GM10847 (cell line): ENCODE measurements around the gene PTPN18.

Experiments used
- POLR2A ChIP-seq: IDR thresholded peaks from 2 replicates; pipeline ENCODE4 v1.6.1; 2011; ENCODE audit not compliant: insufficient read length; ENCODE audit errors: extremely low read depth

PTPN18 gene

DNA sequence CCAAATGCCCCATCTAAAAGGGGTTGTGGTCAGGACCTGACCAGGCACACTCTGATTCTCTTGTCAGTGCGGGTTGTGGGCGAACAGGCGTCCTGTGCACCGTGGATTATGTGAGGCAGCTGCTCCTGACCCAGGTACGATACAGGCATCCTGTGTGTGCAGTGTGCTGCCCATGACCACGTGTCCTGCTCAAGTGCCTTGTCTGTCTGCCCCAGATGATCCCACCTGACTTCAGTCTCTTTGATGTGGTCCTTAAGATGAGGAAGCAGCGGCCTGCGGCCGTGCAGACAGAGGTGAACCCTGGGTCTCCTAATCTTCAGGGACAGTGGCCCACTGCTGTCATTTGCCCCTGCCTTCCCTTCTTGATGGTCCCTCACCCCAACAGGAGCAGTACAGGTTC lies 14.6 kb downstream of the PTPN18 start:
- no peak for TF ChIP-seq POLR2A

DNA sequence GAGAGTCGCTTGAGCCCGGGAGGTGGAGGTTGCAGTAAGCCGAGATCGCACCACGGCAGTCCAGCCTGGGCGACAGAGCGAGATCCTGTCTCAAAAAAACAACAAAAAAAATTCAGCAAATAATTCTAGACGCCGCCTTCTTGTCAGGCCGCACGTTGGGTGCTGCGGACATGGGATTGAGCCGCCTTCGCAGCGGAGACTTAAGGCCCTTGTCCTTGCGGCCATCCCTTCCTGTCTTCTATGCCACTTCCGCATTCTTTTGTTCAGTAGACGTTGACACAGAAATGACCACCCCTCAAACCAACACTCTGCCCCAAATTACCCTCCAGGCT lies 15.8 kb downstream of the PTPN18 start:
- TF ChIP-seq POLR2A: no peak

DNA sequence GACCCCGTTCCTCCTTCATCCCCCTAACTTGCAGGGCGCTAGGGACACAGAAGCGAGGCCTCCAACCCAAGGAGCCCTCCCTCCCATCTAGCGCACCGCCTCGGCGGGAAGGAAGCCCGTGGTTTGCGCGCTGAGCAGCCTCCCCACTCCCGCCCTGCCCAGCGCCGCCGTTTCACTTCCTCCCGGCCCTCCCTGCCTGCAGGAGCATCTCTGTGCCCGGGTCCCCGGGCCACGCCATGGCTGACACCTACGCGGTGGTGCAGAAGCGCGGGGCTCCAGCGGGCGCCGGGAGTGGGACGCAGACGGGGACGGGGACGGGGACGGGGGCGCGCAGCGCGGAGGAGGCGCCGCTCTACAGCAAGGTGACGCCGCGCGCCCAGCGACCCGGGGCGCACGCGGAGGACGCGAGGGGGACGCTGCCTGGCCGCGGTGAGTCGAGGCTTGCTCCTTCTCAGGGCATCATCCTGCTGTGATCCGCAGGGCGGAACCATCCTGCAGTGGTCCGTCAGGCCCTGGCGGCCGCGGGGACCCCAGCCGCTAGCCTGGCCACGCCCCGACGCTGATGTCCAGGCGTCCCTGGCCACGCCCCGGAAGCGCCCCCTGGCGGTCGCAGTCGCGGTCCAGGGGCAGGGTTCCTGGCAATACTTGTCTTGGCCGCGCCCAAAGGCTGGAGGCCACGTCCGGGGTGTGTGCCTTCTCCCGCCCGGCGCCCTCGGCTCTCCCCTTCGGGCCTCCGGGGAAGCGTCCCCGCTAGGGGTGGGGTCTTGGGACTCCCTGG lies 16.4 kb downstream of the PTPN18 start:
- TF ChIP-seq POLR2A: peak; percentile 81

DNA sequence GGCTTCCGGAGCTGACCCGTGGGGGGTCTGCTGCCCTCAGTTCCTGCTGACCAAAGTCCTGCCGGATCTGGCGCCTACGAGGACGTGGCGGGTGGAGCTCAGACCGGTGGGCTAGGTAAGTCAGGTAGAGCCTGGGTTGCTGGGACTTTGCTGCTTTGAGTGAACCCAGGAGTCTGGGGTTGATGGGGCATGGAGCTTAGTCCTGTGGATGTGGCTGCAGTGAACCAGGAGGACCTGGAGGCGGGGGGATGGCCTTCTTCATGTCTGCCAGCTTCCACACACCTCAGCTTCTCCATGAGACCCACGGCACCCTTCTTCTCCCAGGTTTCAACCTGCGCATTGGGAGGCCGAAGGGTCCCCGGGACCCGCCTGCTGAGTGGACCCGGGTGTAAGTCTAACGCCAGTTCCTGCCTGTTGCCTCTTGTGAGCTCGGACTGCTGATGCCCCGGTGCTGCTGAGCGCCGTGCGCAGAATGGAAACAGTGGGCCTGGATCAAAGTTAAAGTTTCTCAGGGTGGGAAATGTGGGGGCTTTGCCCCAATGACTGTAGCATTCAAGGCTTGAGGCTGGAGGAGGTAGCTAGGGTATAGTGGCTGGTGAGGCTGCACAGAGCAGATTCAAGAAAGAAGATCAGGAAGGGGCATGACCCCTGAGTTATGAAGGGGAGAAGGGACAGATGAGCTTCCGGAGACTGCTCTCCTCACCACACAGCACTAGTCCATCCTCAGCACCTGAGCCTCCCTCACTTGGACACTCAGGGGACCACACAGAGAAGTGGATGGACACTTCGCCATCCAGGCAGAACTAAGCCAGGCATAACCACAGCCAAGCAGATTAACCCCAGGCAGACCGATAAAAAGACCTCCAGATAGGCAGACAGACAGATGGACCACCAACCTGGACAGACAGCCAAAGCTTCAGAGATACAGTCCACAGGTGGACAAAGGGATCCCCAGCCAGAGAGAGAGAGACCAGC lies 17.3 kb downstream of the PTPN18 start:
- TF ChIP-seq POLR2A: no peak

DNA sequence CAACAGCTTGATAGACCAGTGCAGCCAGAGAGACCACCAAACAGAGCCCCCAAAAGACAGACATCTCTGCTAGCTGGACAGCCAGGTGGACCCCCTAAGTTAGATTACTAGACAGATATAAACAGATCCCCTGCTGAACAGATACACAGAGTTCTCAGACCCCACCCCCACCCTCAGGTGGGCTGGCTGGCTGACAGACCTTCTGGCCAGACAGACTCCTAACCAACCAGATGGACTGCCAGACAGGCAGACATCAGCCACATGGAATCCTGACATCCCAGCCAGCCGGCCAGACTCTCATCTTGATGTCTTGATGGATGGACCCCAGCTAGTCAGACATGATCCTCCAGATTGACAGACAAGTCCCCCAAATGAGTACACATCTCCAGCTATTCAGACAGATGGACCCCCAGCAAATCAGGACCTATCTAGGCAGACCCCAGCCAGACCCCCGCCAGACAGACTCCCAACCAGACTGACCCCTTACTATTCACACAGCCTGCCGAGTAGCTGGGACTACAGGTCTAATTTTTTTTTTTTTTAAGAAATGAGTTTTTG lies 18.0 kb downstream of the PTPN18 start:
- TF ChIP-seq POLR2A: no peak

DNA sequence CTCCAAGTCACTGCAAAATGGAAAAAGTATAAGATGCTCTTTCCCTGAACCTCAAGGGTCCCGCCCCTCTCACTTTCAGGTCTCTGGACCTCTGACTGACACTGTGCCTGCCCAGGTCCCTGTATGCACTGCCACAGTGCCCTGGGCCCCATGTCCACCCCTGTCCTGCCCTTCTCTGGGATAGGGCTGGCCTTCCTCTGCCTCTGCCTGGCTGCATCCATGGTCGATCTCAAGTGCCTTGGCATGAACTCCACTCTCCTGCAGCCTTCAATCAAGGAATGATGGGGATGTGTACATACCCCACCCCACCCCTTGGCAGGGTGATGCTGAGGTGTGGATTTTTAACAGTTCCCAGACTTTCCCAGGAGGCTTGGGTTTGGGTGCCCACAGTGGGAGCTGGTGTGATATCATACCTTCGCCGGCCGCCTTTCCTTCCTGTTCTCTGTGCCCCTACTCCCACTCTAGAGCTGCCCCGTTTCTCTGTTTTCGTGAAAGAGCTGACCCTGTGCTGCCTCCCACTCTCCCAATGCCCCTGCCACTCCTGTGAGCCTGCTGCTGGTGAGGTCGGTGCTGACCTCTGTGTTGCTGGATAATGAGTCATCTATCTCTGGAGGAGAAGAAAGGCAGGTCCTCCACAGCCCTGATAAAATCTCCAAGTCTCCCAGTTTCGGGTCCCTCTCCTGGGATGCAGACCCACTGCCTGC lies 18.9 kb downstream of the PTPN18 start:
- TF ChIP-seq POLR2A: no peak

DNA sequence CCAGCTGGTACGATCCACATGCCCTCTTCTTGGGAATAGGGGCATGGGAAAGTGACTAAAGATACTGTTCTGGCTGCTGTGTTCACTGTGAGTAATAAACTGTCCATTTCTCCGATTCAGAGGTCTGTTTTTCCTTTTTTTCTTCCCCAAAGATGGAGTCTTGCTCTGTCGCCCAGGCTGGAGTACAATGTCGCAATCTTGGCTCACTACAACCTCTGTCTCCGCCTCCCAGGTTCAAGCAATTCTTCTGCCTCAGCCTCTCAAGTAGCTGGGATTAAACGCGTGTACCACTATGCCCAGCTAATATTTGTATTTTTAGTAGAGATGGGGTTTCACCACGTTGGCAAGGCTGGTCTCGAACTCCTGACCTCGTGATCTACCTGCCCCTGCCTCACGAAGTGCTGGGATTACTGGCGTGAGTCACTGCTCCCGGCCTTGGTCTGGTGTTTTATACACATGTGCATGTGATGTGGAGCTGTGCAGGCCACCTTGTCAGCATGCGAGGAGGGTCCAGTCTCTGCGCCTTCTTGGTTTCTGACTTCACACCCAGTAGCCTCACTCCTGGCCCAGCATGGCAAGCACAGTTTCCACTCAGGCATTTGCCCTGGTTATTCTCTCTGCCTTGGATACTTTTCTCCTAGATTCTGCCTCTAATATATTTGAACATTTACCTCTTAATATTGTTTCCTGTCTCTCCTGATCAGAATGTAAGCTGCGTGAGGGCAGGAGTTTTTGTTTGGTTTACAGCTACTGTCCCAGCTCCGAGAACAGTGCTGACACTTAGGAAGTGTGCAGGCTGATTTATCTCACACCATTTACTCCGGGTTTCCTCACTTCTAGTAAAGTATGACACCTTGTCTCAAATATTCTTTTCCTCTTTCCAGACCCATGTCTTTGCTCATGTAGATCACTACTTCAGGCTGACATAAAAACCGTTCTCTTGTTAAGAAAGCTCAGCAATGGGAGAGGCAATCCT lies 19.7 kb downstream of the PTPN18 start:
- TF ChIP-seq POLR2A: no peak

DNA sequence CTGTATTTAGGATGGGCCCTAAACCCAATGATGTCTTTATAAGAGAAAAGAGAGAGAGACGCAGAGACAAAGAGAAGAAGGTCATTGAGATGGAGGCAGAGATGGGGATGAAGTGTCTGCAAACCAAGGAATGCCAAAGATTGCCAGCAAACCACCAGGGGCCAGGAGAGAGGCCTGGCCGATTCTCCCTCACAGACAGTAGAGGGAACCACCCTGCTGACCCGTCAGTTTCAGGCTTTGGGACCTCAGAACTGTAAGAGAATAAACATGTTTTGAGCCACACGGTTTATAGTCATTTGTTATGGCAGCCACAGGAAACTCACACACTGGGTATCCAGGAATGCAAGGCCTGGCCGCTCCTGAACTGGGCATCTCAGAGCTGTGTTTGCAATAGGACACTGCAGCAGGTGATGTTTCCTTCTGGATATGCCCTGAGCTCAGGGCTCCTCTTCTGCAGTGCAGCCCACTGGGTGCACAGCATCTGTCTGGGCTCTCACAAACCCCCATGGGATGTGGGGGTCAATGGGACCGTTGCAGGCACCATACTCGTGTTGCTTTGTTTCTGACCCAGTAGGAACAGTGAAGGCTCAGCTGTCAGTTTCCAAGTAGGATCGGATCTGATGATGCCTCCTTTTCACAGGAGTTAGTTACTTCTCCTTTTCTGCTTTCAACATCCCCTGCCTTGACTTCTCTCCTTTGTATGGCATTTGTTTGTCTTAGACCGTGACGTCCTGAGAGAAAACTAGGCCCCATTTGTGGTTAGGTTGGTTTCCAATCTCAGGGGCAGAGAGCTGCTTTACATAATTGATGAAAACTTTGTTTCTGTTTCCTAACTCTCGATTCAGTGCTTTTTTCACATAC lies 20.8 kb downstream of the PTPN18 start:
- no peak for TF ChIP-seq POLR2A

DNA sequence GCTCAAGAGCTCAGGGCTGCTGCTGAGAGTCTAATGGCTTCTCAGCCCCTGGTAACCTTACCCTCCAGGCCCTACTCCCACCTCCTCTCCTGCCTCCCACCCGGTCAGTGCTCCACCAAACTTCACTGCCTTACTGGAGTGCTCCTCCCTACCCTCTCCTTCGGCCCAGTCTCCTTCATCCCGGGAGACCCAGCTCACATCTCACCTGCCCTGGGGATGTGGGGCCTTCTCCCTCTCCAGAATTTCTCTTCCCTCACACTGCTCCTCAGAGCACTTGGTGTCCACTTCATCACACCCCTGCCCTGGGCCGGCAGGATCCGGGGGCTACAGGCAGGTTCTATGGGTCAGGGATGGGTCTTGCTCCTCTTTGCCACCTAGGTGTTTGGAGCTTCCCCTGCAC lies 21.6 kb downstream of the PTPN18 start:
- TF ChIP-seq POLR2A: no peak

DNA sequence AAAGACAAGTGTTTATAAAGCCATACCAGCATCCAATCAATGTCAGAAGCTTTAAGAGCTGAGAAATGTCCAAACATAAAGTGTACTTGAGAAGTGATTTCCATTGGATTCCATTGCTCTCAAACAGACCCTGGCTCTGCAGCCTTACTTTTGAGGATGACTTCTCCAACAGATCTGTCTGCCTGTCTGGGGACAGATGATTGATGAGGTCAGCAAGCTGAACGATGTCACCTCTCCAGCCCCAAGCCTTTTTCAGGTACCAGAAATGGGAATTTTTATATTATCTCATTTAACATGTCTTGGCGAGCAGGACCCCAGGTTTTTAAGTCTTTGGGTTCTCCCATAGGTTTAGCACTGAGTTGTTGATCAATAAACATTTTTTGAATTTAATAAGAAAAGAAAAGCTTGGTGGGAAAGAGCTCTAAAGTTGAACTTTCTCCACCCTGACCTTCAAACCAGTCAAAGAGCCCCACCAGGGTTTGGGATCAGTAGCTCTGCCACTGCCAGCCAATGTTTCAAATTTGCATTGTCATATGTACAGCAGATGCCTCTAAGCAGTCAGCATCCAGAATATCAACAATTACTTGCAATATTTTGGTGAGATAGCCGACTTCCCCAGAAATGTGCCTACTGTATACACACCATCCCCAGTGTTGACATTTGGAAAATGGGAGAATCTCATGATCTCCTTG lies 22.5 kb downstream of the PTPN18 start:
- no peak for TF ChIP-seq POLR2A

DNA sequence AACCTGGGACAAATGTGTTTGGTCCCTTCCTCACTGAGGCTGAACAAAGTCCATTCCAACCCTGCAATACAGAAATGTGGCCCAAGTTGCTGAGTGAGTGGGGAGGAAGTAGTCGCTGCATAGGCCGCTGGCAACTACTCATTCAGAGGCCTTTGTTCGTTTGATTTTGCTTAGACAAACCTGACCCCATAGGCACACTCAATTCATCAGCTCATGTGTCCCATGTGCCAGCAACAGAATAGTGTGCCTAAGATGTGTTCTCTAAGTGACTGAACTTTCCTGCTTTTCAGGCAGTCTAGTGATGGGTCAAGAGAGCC lies 23.0 kb downstream of the PTPN18 start:
- TF ChIP-seq POLR2A: no peak

DNA sequence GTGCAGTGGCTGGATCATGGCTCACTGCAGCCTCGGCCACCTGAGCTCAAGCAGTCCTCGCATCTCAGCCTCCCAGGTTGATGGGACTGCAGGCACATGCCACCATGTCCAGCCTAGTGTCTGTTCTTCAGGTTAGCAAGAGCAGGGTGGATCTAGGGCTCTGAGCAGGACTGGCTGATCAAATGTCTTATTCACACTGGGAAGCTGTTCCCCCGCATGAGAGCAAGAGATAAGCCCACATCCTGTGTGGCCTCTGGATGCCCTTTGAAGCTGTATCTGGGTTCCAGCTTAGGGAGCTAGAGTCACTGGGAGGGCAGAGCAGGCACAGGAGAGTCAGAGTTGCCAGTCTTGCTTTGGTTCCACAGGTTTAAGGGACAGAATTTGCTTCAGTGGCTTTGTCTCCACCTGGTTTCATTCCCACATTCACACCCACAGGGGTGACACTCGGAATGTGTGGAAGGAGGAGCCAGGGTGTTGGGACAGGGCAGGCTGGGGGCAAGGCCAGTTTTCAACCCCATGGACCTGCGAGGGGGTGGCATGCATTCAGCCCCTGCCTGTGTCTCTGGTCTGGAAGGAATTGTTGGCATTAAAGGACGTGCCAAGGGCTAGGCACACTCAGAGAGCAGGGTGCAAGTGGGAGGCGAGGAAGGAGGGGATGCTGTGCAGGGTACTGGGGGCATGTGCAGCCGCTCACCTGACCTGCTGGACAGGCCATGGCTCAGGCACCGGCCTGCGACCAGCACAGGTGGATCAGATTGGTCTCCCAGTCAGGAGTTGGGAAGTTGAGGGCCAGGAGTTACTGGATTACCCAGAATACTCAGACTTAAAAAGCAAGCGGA lies 24.5 kb downstream of the PTPN18 start:
- TF ChIP-seq POLR2A: no peak
